Pancreas (tissue), 10 donors: ENCODE measurements around the gene TLE4. TPM values are rescaled to one million over a fixed set of nuclear protein-coding genes. Genes with fewer than 3 reads are reported as not detected.

ENCODE experiments used
- ATAC-seq, 4 donors: fragments of 200-7000 bp; cut with Tn5 transposase; one replicate each; pipeline versions ENCODE4 v1.8.0 to v1.9.1; 2020; ENCODE audit warnings: mild to moderate bottlenecking in 4 of 4, moderate library complexity in 4 of 4
- DNase-seq, 6 donors: peaks; one replicate each; pipeline ENCODE4 v3.0.0-alpha.2; 2020
- FAIRE-seq: peaks from 2 replicates; lab custom pipeline; 2012; peaks lifted over from hg19 to GRCh38; lab: Jason Lieb, UNC
- H3K27ac ChIP-seq, 4 donors: fragments of 200-600 bp; sonication (generic); 1 replicate in 3 of 4; 2 replicates in 1 of 4; pipeline versions ENCODE4 v1.5.0 to v1.8.0; 2020
- H3K27me3 ChIP-seq, 4 donors: fragments of 200-600 bp; one replicate each; pipeline ENCODE4 v1.8.0; 2021
- H3K36me3 ChIP-seq, 3 donors: fragments of 200-600 bp; sonication (generic) in 1 of 3; one replicate each; pipeline versions ENCODE4 v1.5.0 to v1.8.0; 2020 to 2021
- H3K4me1 ChIP-seq, 3 donors: fragments of 200-600 bp; one replicate each; pipeline ENCODE4 v1.8.0; 2021
- H3K4me3 ChIP-seq, 4 donors: fragments of 200-600 bp; sonication (generic) in 2 of 4; one replicate each; pipeline versions ENCODE4 v1.5.0 to v1.8.0; 2020 to 2021
- H3K9me3 ChIP-seq, 4 donors: fragments of 200-600 bp; one replicate each; pipeline ENCODE4 v1.8.0; 2021
- WGBS, 2 donors: extraction: QIAGEN DNeasy Blood & Tissue Kit; methylation state at CpG; one replicate each; pipeline ENCODE4 v1.1.7; 2013; 5-methylcytosine and 5-hydroxymethylcytosine counted together
- intact Hi-C, 3 donors: fragments of 100-400 bp; cut with DNase I; formaldehyde crosslinking; loops; one replicate each; pipeline versions ENCODE4 v1.11.1 to v1.14.2; 2022
- polyA plus RNA-seq, 2 donors: library from polyadenylated mRNA; stranded (reverse); fragments of 200-250 nt; gene quantifications; one replicate each; pipeline ENCODE4 v1.2.3, GENCODE V29; 2013
- total RNA-seq, 6 donors: library from RNA; stranded (reverse); fragmentation: NEBNext Ultra II Directional in 4 of 6; extraction: Animal tissue kit (Norgen Biotek cat#: 25700) in 4 of 6; gene quantifications; one replicate each; pipeline versions ENCODE4 v1.2.1 to v1.2.4, GENCODE V29; 2021 to 2023
- TF ChIP-seq, protein P1 (sequence below), 4 donors: fragments of 200-600 bp; sonication (generic) in 3 of 4; IDR thresholded peaks; one replicate each; pipeline versions ENCODE4 v1.5.0 to v1.8.0; 2021; ENCODE audit warnings: antibody characterized with exemption in 4 of 4
- donor health status: healthy with polysubstance abuse.
- donor health status: DM: no; HTN: no; CAD: no; lungs with moderate emphysema.
- donor health status: DM: no; HTN: no; CAD: no.
- donor health status: control.
- donor health status: control.
- donor health status: Bipolar disorder and iron deficiency.
- donor health status: DM: yes; HTN: yes; CAD: no.
- donor health status: DM: no; HTN: no; CAD: no.
- donor health status: DM: no; HTN: no; CAD: no.
- donor health status: DM: yes; HTN: yes; CAD: no.

Gene TLE4
- total and polyA plus RNA-seq, 8 donors = 2.8 to 19.0 (median 9.7) TPM

DNA sequence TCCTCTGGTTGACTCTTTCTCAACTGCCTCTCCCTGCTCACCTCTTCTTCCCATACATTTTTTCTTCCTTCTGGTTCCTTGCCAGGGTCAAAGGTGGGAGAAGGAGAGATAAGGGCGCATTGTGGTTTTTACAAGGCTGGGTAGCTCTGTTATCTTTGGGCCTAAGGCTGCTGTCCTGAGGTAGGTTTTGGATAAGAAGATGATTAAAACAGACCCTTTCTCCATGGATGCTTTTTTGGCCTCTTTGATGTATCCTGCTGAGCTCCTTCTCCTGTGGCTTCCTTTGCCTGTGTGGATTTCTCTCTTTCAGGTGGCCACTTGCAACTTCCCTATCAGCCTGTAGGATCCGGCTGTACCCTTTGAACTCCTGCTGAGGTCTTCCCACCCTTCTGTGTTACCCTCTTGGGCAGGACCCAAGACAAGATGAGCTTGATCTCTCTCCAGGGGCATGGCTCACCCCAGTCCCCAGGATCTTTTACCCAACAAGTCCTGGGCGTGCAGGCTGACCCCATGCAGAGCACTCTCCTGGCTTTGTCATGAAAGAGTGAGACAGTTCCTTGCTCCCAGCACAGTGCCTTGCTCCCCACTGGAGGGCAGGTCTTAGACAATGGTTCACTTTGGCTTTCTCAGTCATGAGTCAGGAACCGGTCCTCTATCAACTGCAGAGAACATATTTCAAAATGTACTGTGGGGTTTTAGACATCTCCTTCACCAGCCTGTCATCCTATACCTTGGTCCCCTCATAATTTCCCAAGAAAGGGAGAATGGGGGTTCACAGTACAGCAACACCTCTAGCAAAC lies 197.9 kb downstream of the TLE4 start:
- Histone ChIP-seq H3K27ac (no peak overlapping the region), H3K36me3 (no peaks in the 10 kb centered on the region), H3K27me3 (no peaks in the 10 kb centered on the region), H3K4me3 (no peak overlapping the region), H3K4me1 (no peaks in the 10 kb centered on the region), H3K9me3 (no peaks in the 10 kb centered on the region)
- no peak for FAIRE-seq
- ATAC-seq = no peak
- intact Hi-C loops = no loop called here
- TF ChIP-seq, protein P1, sequence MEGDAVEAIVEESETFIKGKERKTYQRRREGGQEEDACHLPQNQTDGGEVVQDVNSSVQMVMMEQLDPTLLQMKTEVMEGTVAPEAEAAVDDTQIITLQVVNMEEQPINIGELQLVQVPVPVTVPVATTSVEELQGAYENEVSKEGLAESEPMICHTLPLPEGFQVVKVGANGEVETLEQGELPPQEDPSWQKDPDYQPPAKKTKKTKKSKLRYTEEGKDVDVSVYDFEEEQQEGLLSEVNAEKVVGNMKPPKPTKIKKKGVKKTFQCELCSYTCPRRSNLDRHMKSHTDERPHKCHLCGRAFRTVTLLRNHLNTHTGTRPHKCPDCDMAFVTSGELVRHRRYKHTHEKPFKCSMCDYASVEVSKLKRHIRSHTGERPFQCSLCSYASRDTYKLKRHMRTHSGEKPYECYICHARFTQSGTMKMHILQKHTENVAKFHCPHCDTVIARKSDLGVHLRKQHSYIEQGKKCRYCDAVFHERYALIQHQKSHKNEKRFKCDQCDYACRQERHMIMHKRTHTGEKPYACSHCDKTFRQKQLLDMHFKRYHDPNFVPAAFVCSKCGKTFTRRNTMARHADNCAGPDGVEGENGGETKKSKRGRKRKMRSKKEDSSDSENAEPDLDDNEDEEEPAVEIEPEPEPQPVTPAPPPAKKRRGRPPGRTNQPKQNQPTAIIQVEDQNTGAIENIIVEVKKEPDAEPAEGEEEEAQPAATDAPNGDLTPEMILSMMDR (IDR thresholded peaks at IDR 0.05) = no peak
- DNase-seq = no peak
- 82% methylated on average over 4 of the region's 4 CpGs for WGBS, 2 donors

GRCh38 chr9:79774356-79774755 lies 202.6 kb downstream of the TLE4 start:
- H3K4me1 ChIP-seq = no peaks in the 10 kb centered on the region
- ATAC-seq = no peak
- no peak overlapping the region for H3K27ac ChIP-seq
- DNase-seq = no peak
- TF ChIP-seq, protein P1 (IDR thresholded peaks at IDR 0.05) = no peak
- WGBS, 2 donors = 76 to 83% methylated on average over 1 of the region's 1 CpG
- no peak overlapping the region for H3K4me3 ChIP-seq
- intact Hi-C loops = no loop called here
- no peaks in the 10 kb centered on the region for H3K9me3 ChIP-seq
- no peaks in the 10 kb centered on the region for H3K36me3 ChIP-seq
- H3K27me3 ChIP-seq = no peaks in the 10 kb centered on the region
- no peak for FAIRE-seq
